Neural cell (in vitro differentiated cells): Measurements from ENCODE around the gene PTPRK. TPM values are rescaled to one million over a fixed set of nuclear protein-coding genes. Genes with fewer than 3 reads are reported as not detected.

ENCODE experiments used
- H2AFZ ChIP-seq: fragments of 200-600, 300-800 bp; sonication (generic), shearing (Covaris generic); 2 replicates; pipeline ENCODE4 v1.6.0; 2014; ENCODE audit warnings: low read depth, mild to moderate bottlenecking, antibody characterized with exemption, low read length, moderate library complexity
- H3F3A ChIP-seq: fragments of 200-600 bp; shearing (Covaris generic); 2 replicates; pipeline ENCODE4 v1.6.1; 2016; ENCODE audit warnings: mild to moderate bottlenecking, moderate library complexity, mixed read lengths, antibody characterized with exemption, low read length; ENCODE audit not compliant: insufficient read depth, poor library complexity, severe bottlenecking
- H3K27ac ChIP-seq: fragments of 200-600, 300-800 bp; sonication (generic), shearing (Covaris generic); 2 replicates; pipeline ENCODE4 v1.5.1; 2014; ENCODE audit warnings: mild to moderate bottlenecking, low read length, moderate library complexity
- H3K27me3 ChIP-seq: fragments of 300-800, 200-600 bp; sonication (generic), shearing (Covaris generic); 2 replicates; pipeline ENCODE4 v1.6.0; 2014; ENCODE audit warnings: mild to moderate bottlenecking, low read depth, low read length, moderate library complexity; ENCODE audit not compliant: insufficient read depth
- H3K36me3 ChIP-seq: fragments of 300-800, 200-600 bp; sonication (generic), shearing (Covaris generic); 2 replicates; pipeline ENCODE4 v1.5.1; 2014; ENCODE audit warnings: mild to moderate bottlenecking, antibody characterized with exemption, low read length, moderate library complexity; ENCODE audit not compliant: insufficient read depth
- H3K4me2 ChIP-seq: fragments of 300-800, 200-600 bp; sonication (generic), shearing (Covaris generic); 2 replicates; pipeline ENCODE4 v1.6.0; 2014; ENCODE audit warnings: mild to moderate bottlenecking, low read length
- H3K4me3 ChIP-seq: fragments of 300-800, 200-600 bp; sonication (generic), shearing (Covaris generic); 2 replicates; pipeline ENCODE4 v1.5.1; 2014; ENCODE audit warnings: mild to moderate bottlenecking, low read length, moderate library complexity
- H3K79me2 ChIP-seq: fragments of 200-600 bp; shearing (Covaris generic); replicated peaks from 2 replicates; pipeline ENCODE4 v1.6.0; 2014; ENCODE audit warnings: mild to moderate bottlenecking, low read length, moderate library complexity; ENCODE audit not compliant: insufficient read depth
- H3K9ac ChIP-seq: fragments of 300-800, 200-600 bp; sonication (generic), shearing (Covaris generic); 2 replicates; pipeline ENCODE4 v1.6.1; 2016; ENCODE audit warnings: mild to moderate bottlenecking, low read length, mixed read lengths
- H3K9me2 ChIP-seq: fragments of 200-600 bp; shearing (Covaris generic); 2 replicates; pipeline ENCODE4 v1.6.1; 2016; ENCODE audit warnings: mild to moderate bottlenecking, low read length, mixed read lengths; ENCODE audit not compliant: insufficient read depth
- H3K9me3 ChIP-seq: fragments of 200-600, 300-800 bp; sonication (generic), shearing (Covaris generic); 2 replicates; pipeline ENCODE4 v1.6.1; 2016; ENCODE audit warnings: mild to moderate bottlenecking, mixed run types, low read length, moderate library complexity, mixed read lengths
- H4K20me1 ChIP-seq: fragments of 200-600 bp; shearing (Covaris generic); 2 replicates; pipeline ENCODE4 v1.6.1; 2016; ENCODE audit warnings: mild to moderate bottlenecking, mixed run types; ENCODE audit not compliant: insufficient read depth
- EP300 ChIP-seq: fragments of 450-650 bp; conservative IDR thresholded peaks from 2 replicates; pipeline ENCODE4 v1.6.1; 2014; ENCODE audit warnings: antibody characterized with exemption, mild to moderate bottlenecking, moderate library complexity; ENCODE audit not compliant: poor library complexity, severe bottlenecking
- EZH2 ChIP-seq: fragments of 200-600, 300-800 bp; shearing (Covaris generic), sonication (generic); IDR thresholded peaks from 2 replicates; pipeline ENCODE4 v1.6.1; 2014; ENCODE audit warnings: antibody characterized with exemption, low read length, borderline replicate concordance, mild to moderate bottlenecking; ENCODE audit not compliant: insufficient read depth, poor library complexity, severe bottlenecking
- MXI1 ChIP-seq: fragments of 450-650 bp; conservative IDR thresholded peaks from 2 replicates; pipeline ENCODE4 v1.6.1; 2014; ENCODE audit warnings: antibody characterized with exemption, mild to moderate bottlenecking; ENCODE audit not compliant: poor library complexity, severe bottlenecking
- POLR2AphosphoS5 ChIP-seq: IDR thresholded peaks from 2 replicates; pipeline ENCODE4 v1.6.1; 2012
- RAD21 ChIP-seq: fragments of 450-650 bp; conservative IDR thresholded peaks from 2 replicates; pipeline ENCODE4 v1.6.1; 2014; ENCODE audit warnings: antibody characterized with exemption, mild to moderate bottlenecking, moderate library complexity
- SMC3 ChIP-seq: fragments of 450-650 bp; conservative IDR thresholded peaks from 2 replicates; pipeline ENCODE4 v1.6.1; 2014; ENCODE audit warnings: antibody characterized with exemption, mild to moderate bottlenecking, moderate library complexity; ENCODE audit not compliant: poor library complexity
- TAF1 ChIP-seq: IDR thresholded peaks from 2 replicates; pipeline ENCODE4 v1.6.1; 2012; ENCODE audit warnings: low read depth
- polyA plus RNA-seq: library from polyadenylated mRNA; depleted of rRNA; stranded (reverse); fragments of >200 nt; gene quantifications from 2 replicates; pipeline ENCODE4 v1.2.3, GENCODE V29; 2014
- TF ChIP-seq, protein P1 (sequence below): fragments of 450-650 bp; IDR thresholded peaks from 2 replicates; pipeline ENCODE4 v1.5.1; 2014; ENCODE audit warnings: antibody characterized with exemption, mild to moderate bottlenecking, moderate library complexity; ENCODE audit not compliant: poor library complexity, severe bottlenecking
- TF ChIP-seq, protein P2 (sequence below): IDR thresholded peaks from 2 replicates; pipeline ENCODE4 v1.6.1; 2012; ENCODE audit warnings: borderline replicate concordance

Gene PTPRK
- polyA plus RNA-seq, 1 donor from 2014 or later, result 10.4 TPM

- TF ChIP-seq POLR2AphosphoS5 (no peak), EP300 (no peak), RAD21 (no peak), MXI1 (no peak), SMC3 (no peak)
- TF ChIP-seq, protein P1, sequence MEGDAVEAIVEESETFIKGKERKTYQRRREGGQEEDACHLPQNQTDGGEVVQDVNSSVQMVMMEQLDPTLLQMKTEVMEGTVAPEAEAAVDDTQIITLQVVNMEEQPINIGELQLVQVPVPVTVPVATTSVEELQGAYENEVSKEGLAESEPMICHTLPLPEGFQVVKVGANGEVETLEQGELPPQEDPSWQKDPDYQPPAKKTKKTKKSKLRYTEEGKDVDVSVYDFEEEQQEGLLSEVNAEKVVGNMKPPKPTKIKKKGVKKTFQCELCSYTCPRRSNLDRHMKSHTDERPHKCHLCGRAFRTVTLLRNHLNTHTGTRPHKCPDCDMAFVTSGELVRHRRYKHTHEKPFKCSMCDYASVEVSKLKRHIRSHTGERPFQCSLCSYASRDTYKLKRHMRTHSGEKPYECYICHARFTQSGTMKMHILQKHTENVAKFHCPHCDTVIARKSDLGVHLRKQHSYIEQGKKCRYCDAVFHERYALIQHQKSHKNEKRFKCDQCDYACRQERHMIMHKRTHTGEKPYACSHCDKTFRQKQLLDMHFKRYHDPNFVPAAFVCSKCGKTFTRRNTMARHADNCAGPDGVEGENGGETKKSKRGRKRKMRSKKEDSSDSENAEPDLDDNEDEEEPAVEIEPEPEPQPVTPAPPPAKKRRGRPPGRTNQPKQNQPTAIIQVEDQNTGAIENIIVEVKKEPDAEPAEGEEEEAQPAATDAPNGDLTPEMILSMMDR, result no peak
- H3K9me2 ChIP-seq, result no peaks in the 10 kb centered on the region
- no peaks in the 10 kb centered on the region for H3F3A ChIP-seq
- no peaks in the 10 kb centered on the region for H4K20me1 ChIP-seq
- no peaks in the 10 kb centered on the region for H3K27me3 ChIP-seq
- no peak overlapping the region for H3K4me3 ChIP-seq
- no peaks in the 10 kb centered on the region for H3K79me2 ChIP-seq
- H2AFZ ChIP-seq, result no peak overlapping the region
- no peak overlapping the region for H3K27ac ChIP-seq
- H3K4me2 ChIP-seq, result no peak overlapping the region
- H3K36me3 ChIP-seq, result no peaks in the 10 kb centered on the region
- peaks cover 7% of the 10 kb centered on the region for H3K9me3 ChIP-seq
- H3K9ac ChIP-seq, result no peak overlapping the region
Observed at GRCh38 chr6:127924031-127924430, 596.4 kb downstream of the PTPRK start.

- Histone ChIP-seq H3K79me2 (no peaks in the 10 kb centered on the region), H3K27ac (no peak overlapping the region), H3K36me3 (no peaks in the 10 kb centered on the region), H4K20me1 (no peaks in the 10 kb centered on the region), H3K4me3 (no peak overlapping the region), H3K27me3 (no peaks in the 10 kb centered on the region), H2AFZ (no peak overlapping the region), H3F3A (no peaks in the 10 kb centered on the region), H3K9me2 (no peaks in the 10 kb centered on the region), H3K9ac (no peak overlapping the region), H3K9me3 (peaks cover 7% of the 10 kb centered on the region), H3K4me2 (no peak overlapping the region)
- no peak for TF ChIP-seq MXI1
- no peak for TF ChIP-seq POLR2AphosphoS5
- no peak for TF ChIP-seq SMC3
- TF ChIP-seq RAD21, result no peak
- no peak for TF ChIP-seq TAF1
- TF ChIP-seq EZH2, result no peak
- TF ChIP-seq, protein P1, result no peak
- TF ChIP-seq EP300, result no peak
- TF ChIP-seq, protein P2, sequence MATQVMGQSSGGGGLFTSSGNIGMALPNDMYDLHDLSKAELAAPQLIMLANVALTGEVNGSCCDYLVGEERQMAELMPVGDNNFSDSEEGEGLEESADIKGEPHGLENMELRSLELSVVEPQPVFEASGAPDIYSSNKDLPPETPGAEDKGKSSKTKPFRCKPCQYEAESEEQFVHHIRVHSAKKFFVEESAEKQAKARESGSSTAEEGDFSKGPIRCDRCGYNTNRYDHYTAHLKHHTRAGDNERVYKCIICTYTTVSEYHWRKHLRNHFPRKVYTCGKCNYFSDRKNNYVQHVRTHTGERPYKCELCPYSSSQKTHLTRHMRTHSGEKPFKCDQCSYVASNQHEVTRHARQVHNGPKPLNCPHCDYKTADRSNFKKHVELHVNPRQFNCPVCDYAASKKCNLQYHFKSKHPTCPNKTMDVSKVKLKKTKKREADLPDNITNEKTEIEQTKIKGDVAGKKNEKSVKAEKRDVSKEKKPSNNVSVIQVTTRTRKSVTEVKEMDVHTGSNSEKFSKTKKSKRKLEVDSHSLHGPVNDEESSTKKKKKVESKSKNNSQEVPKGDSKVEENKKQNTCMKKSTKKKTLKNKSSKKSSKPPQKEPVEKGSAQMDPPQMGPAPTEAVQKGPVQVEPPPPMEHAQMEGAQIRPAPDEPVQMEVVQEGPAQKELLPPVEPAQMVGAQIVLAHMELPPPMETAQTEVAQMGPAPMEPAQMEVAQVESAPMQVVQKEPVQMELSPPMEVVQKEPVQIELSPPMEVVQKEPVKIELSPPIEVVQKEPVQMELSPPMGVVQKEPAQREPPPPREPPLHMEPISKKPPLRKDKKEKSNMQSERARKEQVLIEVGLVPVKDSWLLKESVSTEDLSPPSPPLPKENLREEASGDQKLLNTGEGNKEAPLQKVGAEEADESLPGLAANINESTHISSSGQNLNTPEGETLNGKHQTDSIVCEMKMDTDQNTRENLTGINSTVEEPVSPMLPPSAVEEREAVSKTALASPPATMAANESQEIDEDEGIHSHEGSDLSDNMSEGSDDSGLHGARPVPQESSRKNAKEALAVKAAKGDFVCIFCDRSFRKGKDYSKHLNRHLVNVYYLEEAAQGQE, result no peak
Observed at GRCh38 chr6:127923135-127923534, 597.3 kb downstream of the PTPRK start.
